IMR-90 (cell line): Measurements from ENCODE around the gene PRDM2. TPM values are rescaled to one million over a fixed set of nuclear protein-coding genes. Genes with fewer than 3 reads are reported as not detected.
A peak's percentile ranks its signal among the peaks of the same experiment; 100 is the strongest.

Experiments used
- ATAC-seq: fragments of 200-7000 bp; cut with Tn5 transposase; 2 replicates; pipeline ENCODE4 v1.9.1; 2020; ENCODE audit warnings: low read depth, mild to moderate bottlenecking, moderate library complexity
- Bru-seq: library from RNA; stranded (reverse); fragments of 400-500 nt; gene quantifications from one replicate; lab custom pipeline; 2021; lab: Mats Ljungman, UMichigan
- BruChase-seq, 2 experiments: library from RNA; stranded (reverse); fragments of 400-500 nt; gene quantifications; one replicate each; lab custom pipeline; 2021; lab: Mats Ljungman, UMichigan
- BruUV-seq: library from RNA; stranded (reverse); fragments of 400-500 nt; replicated peaks from 2 replicates; lab custom pipeline; 2021; lab: Mats Ljungman, UMichigan
- CTCF ChIA-PET: fragments of 300-600 bp; formaldehyde crosslinking; extraction: SDS; loops from one replicate; lab custom pipeline; 2021; ENCODE audit warnings: antibody characterized with exemption; lab: Yijun Ruan, JAX
- POLR2A ChIA-PET: fragments of 300-600 bp; sonication (Branson Sonifier 250); formaldehyde crosslinking; loops from one replicate; lab custom pipeline; 2022; ENCODE audit warnings: antibody characterized with exemption; ENCODE audit not compliant: unreplicated experiment; lab: Charles Lee
- DNase-seq: peaks from one replicate; pipeline ENCODE4 v3.0.0; 2013
- H2AFZ ChIP-seq: replicated peaks from 2 replicates; pipeline ENCODE3; 2013; ENCODE audit warnings: low read length, mild to moderate bottlenecking; ENCODE audit not compliant: poor library complexity
- H2AK5ac ChIP-seq: 2 replicates; pipeline ENCODE4 v1.6.1; 2013; ENCODE audit warnings: low read depth, low read length, inconsistent platforms
- H2AK9ac ChIP-seq: replicated peaks from 2 replicates; pipeline ENCODE3; 2013; ENCODE audit warnings: mild to moderate bottlenecking, low read depth, low read length, moderate library complexity; ENCODE audit not compliant: poor library complexity
- H2BK120ac ChIP-seq: 2 replicates; pipeline ENCODE4 v1.6.1; 2013; ENCODE audit warnings: low read depth, low read length, inconsistent platforms
- H2BK15ac ChIP-seq: 3 replicates; pipeline ENCODE4 v1.6.1; 2013; ENCODE audit warnings: low read depth, low read length, inconsistent platforms
- H2BK20ac ChIP-seq: 2 replicates; pipeline ENCODE4 v1.6.1; 2013; ENCODE audit warnings: low read depth, mild to moderate bottlenecking, inconsistent platforms, low read length, moderate library complexity
- H2BK5ac ChIP-seq: 2 replicates; pipeline ENCODE4 v1.6.1; 2013; ENCODE audit warnings: mild to moderate bottlenecking, low read depth, low read length, inconsistent platforms; ENCODE audit not compliant: poor library complexity, severe bottlenecking
- H3K14ac ChIP-seq: replicated peaks from 2 replicates; pipeline ENCODE4 v1.6.1; 2013; ENCODE audit warnings: low read depth, low read length, inconsistent platforms
- H3K18ac ChIP-seq: 2 replicates; pipeline ENCODE4 v1.6.1; 2013; ENCODE audit warnings: low read depth, low read length, control low read depth
- H3K23ac ChIP-seq: 2 replicates; pipeline ENCODE4 v1.6.1; 2013; ENCODE audit warnings: low read depth, low read length, inconsistent platforms
- H3K27ac ChIP-seq: 2 replicates; pipeline ENCODE4 v1.5.1; 2013; ENCODE audit warnings: mild to moderate bottlenecking, control low read depth, low read length; ENCODE audit not compliant: insufficient read depth
- H3K27me3 ChIP-seq: 2 replicates; pipeline ENCODE4 v1.6.1; 2013; ENCODE audit warnings: low read length; ENCODE audit not compliant: control insufficient read depth, insufficient read depth
- H3K36me3 ChIP-seq: 2 replicates; pipeline ENCODE4 v1.6.1; 2013; ENCODE audit warnings: low read length, mixed read lengths; ENCODE audit not compliant: control insufficient read depth, insufficient read depth
- H3K4ac ChIP-seq: 2 replicates; pipeline ENCODE4 v1.6.1; 2013; ENCODE audit warnings: low read depth, low read length, inconsistent platforms
- H3K4me1 ChIP-seq: 2 replicates; pipeline ENCODE4 v1.6.1; 2013; ENCODE audit warnings: low read length, mixed read lengths; ENCODE audit not compliant: control insufficient read depth, insufficient read depth
- H3K4me2 ChIP-seq: 2 replicates; pipeline ENCODE4 v1.6.1; 2013; ENCODE audit warnings: low read depth, mild to moderate bottlenecking, control low read depth, low read length, moderate library complexity
- H3K4me3 ChIP-seq: 2 replicates; pipeline ENCODE4 v1.5.1; 2013; ENCODE audit warnings: low read depth, mild to moderate bottlenecking, control low read depth, low read length, moderate library complexity; ENCODE audit not compliant: insufficient read depth
- H3K56ac ChIP-seq: 2 replicates; pipeline ENCODE4 v1.6.1; 2013; ENCODE audit warnings: low read length, inconsistent platforms; ENCODE audit not compliant: insufficient read depth; ENCODE audit errors: extremely low read depth
- H3K79me1 ChIP-seq, 2 experiments: 2 replicates each; pipeline ENCODE4 v1.6.1; 2013; ENCODE audit warnings: low read length in 2 of 2, inconsistent platforms in 1 of 2, low read depth in 1 of 2
- H3K9ac ChIP-seq: 2 replicates; pipeline ENCODE4 v1.6.1; 2013; ENCODE audit warnings: low read depth, low read length, control low read depth
- H3K9me1 ChIP-seq: 2 replicates; pipeline ENCODE4 v1.6.1; 2013; ENCODE audit warnings: low read length, inconsistent platforms; ENCODE audit not compliant: insufficient read depth
- H3K9me3 ChIP-seq: 2 replicates; pipeline ENCODE4 v1.6.1; 2013; ENCODE audit warnings: low read length; ENCODE audit not compliant: control insufficient read depth, insufficient read depth
- H4K20me1 ChIP-seq: 2 replicates; pipeline ENCODE4 v1.6.1; 2013; ENCODE audit warnings: low read length, inconsistent platforms; ENCODE audit not compliant: insufficient read depth
- H4K5ac ChIP-seq: 2 replicates; pipeline ENCODE4 v1.6.1; 2013; ENCODE audit warnings: mild to moderate bottlenecking, low read depth, low read length, control low read depth
- H4K8ac ChIP-seq, 2 experiments: 2 replicates each; pipeline ENCODE4 v1.6.1; 2013; ENCODE audit warnings: low read depth in 2 of 2, low read length in 2 of 2, control low read depth in 1 of 2, inconsistent platforms in 1 of 2
- H4K91ac ChIP-seq: 2 replicates; pipeline ENCODE4 v1.6.1; 2013; ENCODE audit warnings: low read depth, low read length, inconsistent platforms; ENCODE audit not compliant: insufficient read depth
- BHLHE40 ChIP-seq: fragments of 150-350 bp; IDR thresholded peaks from 2 replicates; pipeline ENCODE4 v1.6.1; 2016; ENCODE audit warnings: mild to moderate bottlenecking, low read depth, low read length
- MXI1 ChIP-seq: IDR thresholded peaks from 2 replicates; pipeline ENCODE4 v1.6.1; 2012; ENCODE audit warnings: low read depth, mild to moderate bottlenecking, low read length, moderate library complexity, borderline replicate concordance
- WGBS, 2 experiments: methylation state at CpG; one replicate each; pipeline versions ENCODE4 v1.1.5 to v1.1.7; 2013; ENCODE audit warnings: missing lambda C conversion rate in 2 of 2; ENCODE audit not compliant: insufficient read length in 1 of 2; ENCODE audit errors: extremely low coverage in 2 of 2; 5-methylcytosine and 5-hydroxymethylcytosine counted together
- dilution Hi-C: fragments of 300-500 bp; cut with HindIII; formaldehyde crosslinking; loops from one replicate; pipeline ENCODE4 v1.14.3; 2018; ENCODE audit warnings: low sequenced_read_pairs; ENCODE audit not compliant: unreplicated experiment
- in situ Hi-C: fragments of 300-500 bp; cut with MboI; formaldehyde crosslinking; loops from 3 replicates; pipeline ENCODE4 v1.14.3; 2019; ENCODE audit warnings: low sequenced_read_pairs, inconsistent platforms, mixed read lengths
- intact Hi-C: fragments of 100-400 bp; cut with micrococcal nuclease; formaldehyde crosslinking; loops from 2 replicates; pipeline ENCODE4 v1.10.0; 2022
- long read RNA-seq: library from polyadenylated mRNA; unstranded; transcript quantifications from one replicate; pipeline ENCODE4 v2.0.0, GENCODE V29; 2021; ENCODE audit not compliant: unreplicated experiment
- polyA plus RNA-seq, 3 experiments: library from polyadenylated mRNA; depleted of rRNA; stranded (reverse); fragments of >200 nt; gene quantifications; 2 replicates each; pipeline ENCODE4 v1.2.3, GENCODE V29; 2012; ENCODE audit warnings: low replicate concordance in 1 of 3
- total RNA-seq: library from RNA; depleted of rRNA; stranded (reverse); fragments of >200 nt; gene quantifications from 2 replicates; pipeline ENCODE4 v1.2.3, GENCODE V29; 2012; rRNA removed

PRDM2 gene
- total RNA-seq = 3.4 and 4.7 TPM in 2 replicates
- polyA plus RNA-seq (2012; rRNA removed) = 8.4 and 8.9 TPM in 2 replicates
- 3.6 and 5.6 TPM in 2 replicates for polyA plus RNA-seq (2012; cell fraction: cytosol; rRNA removed)
- 15.1 and 38.5 TPM in 2 replicates for polyA plus RNA-seq (2012; cell fraction: nucleus; rRNA removed; ENCODE audit: low replicate concordance)
- Bru-seq, nascent RNA = percentile 83 among the genes with signal in this experiment
- percentile 79 among the genes with signal in this experiment for BruChase-seq, experiment 1, labeled RNA remaining after a 6-hour chase
- BruChase-seq, experiment 2, labeled RNA remaining after a 2-hour chase = percentile 86 among the genes with signal in this experiment
- long read RNA-seq, partial matches to known transcripts = 3 of 4 reads
- long read RNA-seq, other reads (novel, unspliced or antisense) = 0 of 4 reads

- H2BK5ac ChIP-seq = peak within 1 kb of the TSS; percentile 35
- H3K4me2 ChIP-seq = peak within 1 kb of the TSS; percentile 98
- H2BK20ac ChIP-seq = peak within 1 kb of the TSS; percentile 27; the same call in 1 of the 2 replicates
- no peaks in the 10 kb centered on the region; the same call in 1 of the 2 replicates for H3K9me3 ChIP-seq
- DNase-seq (peak; percentile 17), ATAC-seq (peak; percentile 90)
- H3K23ac ChIP-seq = peak within 1 kb of the TSS; percentile 21
- no peak for TF ChIP-seq BHLHE40
- TF ChIP-seq MXI1 = 0 out of 2 replicates have a peak, but pooled peaks have one; percentile 10
- H3K36me3 ChIP-seq = no peaks in the 10 kb centered on the region
- peak within 1 kb of the TSS; percentile 75 for H2AK9ac ChIP-seq
- intact Hi-C loops = loop anchor here (2.0 kb wide), 1 partner anchor 49 kb away; no protein-coding TSS in a partner anchor
- BruUV-seq = no TSS peak
- H3K27ac ChIP-seq = peak within 1 kb of the TSS; percentile 75
- H2AK5ac ChIP-seq = peak within 1 kb of the TSS; percentile 81
- H2BK15ac ChIP-seq = no peak within 1 kb of the TSS
- H3K27me3 ChIP-seq = no peaks in the 10 kb centered on the region
- peak within 1 kb of the TSS; percentile 99 for H4K5ac ChIP-seq
- H4K20me1 ChIP-seq = no peaks in the 10 kb centered on the region
- H4K91ac ChIP-seq = peak within 1 kb of the TSS; percentile 63
- ChIA-PET CTCF (no interaction called here), POLR2A (no interaction called here)
- H3K79me1 ChIP-seq = peaks cover 7 to 12% of the 10 kb centered on the region in 2 experiments
- peak within 1 kb of the TSS; percentile 77 for H3K4ac ChIP-seq
- peak within 1 kb of the TSS; percentile 85 for H3K14ac ChIP-seq
- peak within 1 kb of the TSS; percentile 32 for H3K56ac ChIP-seq
- peak within 1 kb of the TSS; percentile 57 for H2BK120ac ChIP-seq
- H3K9me1 ChIP-seq = no peaks in the 10 kb centered on the region
- in situ Hi-C loops = loop anchor here (10.0 kb wide), 1 partner anchor 105 kb away; no protein-coding TSS in a partner anchor
- peak within 1 kb of the TSS; percentile 94 for H2AFZ ChIP-seq
- peak within 1 kb of the TSS; percentile 96 to 100 for H4K8ac ChIP-seq
- H3K4me1 ChIP-seq = peaks cover 4% of the 10 kb centered on the region
- WGBS, 2 experiments = 0% methylated on average over 21 of the region's 87 CpGs; no CpG with 5 or more reads in 1 of the 2 experiments
- peak within 1 kb of the TSS; percentile 96 for H3K4me3 ChIP-seq
- H3K9ac ChIP-seq = peak within 1 kb of the TSS; percentile 83
- peak within 1 kb of the TSS; percentile 60 for H3K18ac ChIP-seq
- dilution Hi-C loops = no loop called here
Measured at GRCh38 chr1:13699936-13700520, at the start of gene PRDM2. PRDM2 (plus strand) TSS chr1:13700188; CDS start chr1:13715606, 15,418 bp downstream.
